Osteocyte (in vitro differentiated cells): ENCODE measurements around the gene WDR86. TPM values are rescaled to one million over a fixed set of nuclear protein-coding genes. Genes with fewer than 3 reads are reported as not detected.

Experiments used
- DNase-seq: peaks from one replicate; pipeline ENCODE4 v3.0.0; 2021; ENCODE audit warnings: mixed read lengths; ENCODE audit not compliant: unreplicated experiment; ENCODE audit errors: extremely low spot score
- H3K27ac Mint-ChIP-seq: one replicate; pipeline ENCODE4 v1.8.0; 2021; ENCODE audit warnings: mild to moderate bottlenecking, mixed read lengths; ENCODE audit not compliant: unreplicated experiment
- H3K27me3 Mint-ChIP-seq: one replicate; pipeline ENCODE4 v1.8.0; 2021; ENCODE audit warnings: mixed read lengths; ENCODE audit not compliant: unreplicated experiment
- H3K36me3 Mint-ChIP-seq: one replicate; pipeline ENCODE4 v1.8.0; 2021; ENCODE audit warnings: mixed read lengths; ENCODE audit not compliant: unreplicated experiment
- H3K4me1 Mint-ChIP-seq: one replicate; pipeline ENCODE4 v1.8.0; 2021; ENCODE audit warnings: mixed read lengths; ENCODE audit not compliant: unreplicated experiment
- H3K4me3 Mint-ChIP-seq: one replicate; pipeline ENCODE4 v1.8.0; 2021; ENCODE audit warnings: mild to moderate bottlenecking, moderate library complexity, mixed read lengths; ENCODE audit not compliant: unreplicated experiment
- H3K9me3 Mint-ChIP-seq: one replicate; pipeline ENCODE4 v1.8.0; 2021; ENCODE audit warnings: mixed read lengths; ENCODE audit not compliant: unreplicated experiment
- CTCF ChIP-seq: fragments of 200-600 bp; sonication (generic); IDR thresholded peaks from 2 replicates; pipeline ENCODE4 v1.5.0; 2021; ENCODE audit warnings: antibody characterized with exemption, mild to moderate bottlenecking, moderate library complexity
- total RNA-seq: library from RNA; stranded (reverse); gene quantifications from 2 replicates; pipeline ENCODE4 v1.2.1, GENCODE V29; 2021

WDR86 gene
- total RNA-seq, 1 donor from 2014 or later, result not detected

GRCh38 chr7:151380199-151381097 lies 29.4 kb downstream of the WDR86 start:
- H3K27ac Mint-ChIP-seq, result no peak overlapping the region
- peaks cover 21% of the 10 kb centered on the region for H3K36me3 Mint-ChIP-seq
- no peak for DNase-seq
- no peak overlapping the region for H3K4me3 Mint-ChIP-seq
- H3K4me1 Mint-ChIP-seq, result no peaks in the 10 kb centered on the region
- H3K9me3 Mint-ChIP-seq, result no peaks in the 10 kb centered on the region
- peaks cover 22% of the 10 kb centered on the region for H3K27me3 Mint-ChIP-seq
- no peak for TF ChIP-seq CTCF

GRCh38 chr7:151379534-151380198 lies 30.2 kb downstream of the WDR86 start:
- Mint-ChIP-seq H3K36me3 (peaks cover 22% of the 10 kb centered on the region), H3K4me3 (no peak overlapping the region), H3K27me3 (peaks cover 18% of the 10 kb centered on the region), H3K9me3 (no peaks in the 10 kb centered on the region), H3K27ac (no peak overlapping the region), H3K4me1 (no peaks in the 10 kb centered on the region)
- TF ChIP-seq CTCF, result no peak
- no peak for DNase-seq

DNA sequence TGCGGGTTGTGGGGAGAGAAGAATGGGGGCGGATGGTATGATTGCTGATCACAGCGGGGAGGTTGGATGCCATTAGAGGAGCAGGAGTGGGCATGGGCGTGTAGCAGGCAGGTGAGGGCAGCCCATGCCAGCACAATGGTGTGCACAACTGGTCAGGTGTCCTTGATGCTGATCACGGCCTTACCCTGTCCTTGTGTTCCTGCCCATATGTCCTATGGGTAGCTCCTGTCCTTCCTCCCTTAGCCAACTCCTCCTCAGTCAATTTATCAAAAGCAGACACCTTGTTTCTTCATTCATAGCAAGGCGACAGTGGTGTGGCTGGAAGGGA lies 30.7 kb downstream of the WDR86 start:
- Mint-ChIP-seq H3K36me3 (peaks cover 27% of the 10 kb centered on the region), H3K9me3 (no peaks in the 10 kb centered on the region), H3K4me3 (no peak overlapping the region), H3K27me3 (peaks cover 14% of the 10 kb centered on the region), H3K4me1 (no peaks in the 10 kb centered on the region), H3K27ac (no peak overlapping the region)
- no peak for TF ChIP-seq CTCF
- no peak for DNase-seq

DNA sequence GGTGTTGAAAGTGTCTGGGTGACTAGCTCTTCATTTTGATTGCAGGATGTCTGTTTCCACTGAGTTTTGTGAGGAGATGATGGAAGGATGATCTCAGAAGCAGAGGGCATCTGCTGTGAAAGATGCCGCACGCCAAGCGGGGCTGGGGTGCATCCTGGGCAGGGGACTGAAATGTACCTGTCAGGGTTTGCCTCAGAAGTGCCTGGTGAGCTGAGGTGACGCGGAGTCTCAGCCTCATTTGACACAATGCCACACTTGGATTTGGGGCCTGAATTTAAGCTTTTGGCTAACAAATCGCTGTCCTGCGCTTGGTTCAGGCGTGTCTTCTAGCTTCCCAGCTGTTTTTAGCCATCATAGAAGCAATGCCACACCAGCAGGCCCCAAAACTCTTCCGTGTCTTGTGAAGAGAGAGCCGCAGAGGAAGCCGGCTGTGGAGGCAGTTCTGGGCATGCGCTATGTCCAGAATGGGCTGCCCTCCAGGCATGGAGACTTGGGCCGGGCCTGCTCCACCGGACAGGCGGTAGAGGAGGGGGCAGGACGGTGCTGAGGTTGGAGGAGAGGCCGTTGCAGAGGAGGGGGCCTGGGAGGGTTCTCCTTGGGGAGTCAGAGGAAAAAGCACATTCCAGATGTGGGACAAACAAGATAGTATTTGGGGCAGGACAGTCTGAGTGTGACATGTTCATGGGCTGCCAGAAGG lies 31.2 kb downstream of the WDR86 start:
- H3K4me3 Mint-ChIP-seq, result no peak overlapping the region
- no peaks in the 10 kb centered on the region for H3K9me3 Mint-ChIP-seq
- H3K4me1 Mint-ChIP-seq, result no peaks in the 10 kb centered on the region
- peaks cover 10% of the 10 kb centered on the region for H3K27me3 Mint-ChIP-seq
- peaks cover 29% of the 10 kb centered on the region for H3K36me3 Mint-ChIP-seq
- TF ChIP-seq CTCF, result no peak
- no peak for DNase-seq
- no peak overlapping the region for H3K27ac Mint-ChIP-seq

- peaks cover 3% of the 10 kb centered on the region for H3K4me1 Mint-ChIP-seq
- H3K9me3 Mint-ChIP-seq, result no peaks in the 10 kb centered on the region
- DNase-seq, result no peak
- no peak for TF ChIP-seq CTCF
- H3K27me3 Mint-ChIP-seq, result peaks cover 7% of the 10 kb centered on the region
- peaks cover 32% of the 10 kb centered on the region for H3K36me3 Mint-ChIP-seq
- H3K27ac Mint-ChIP-seq, result no peak overlapping the region
- no peak overlapping the region for H3K4me3 Mint-ChIP-seq
Measured at GRCh38 chr7:151378011-151378410, 31.8 kb downstream of the WDR86 start.
